Measurements from ENCODE around the gene BTBD6.

The BTBD6 gene

GRCh38 chr14:105248368-105249181, at the start of gene BTBD6:
Gene BTBD6 (plus strand): TSS chr14:105248533. CDS start chr14:105248712, 179 bp downstream.
- no peak for TF ChIP-seq CTCF (IDR thresholded peaks at IDR 0.05; ENCODE audit: control extremely low read depth, extremely low read depth, low read depth, missing control alignments)
- ChIA-PET CTCF (interaction anchor here (0.6 to 1.6 kb wide), 5 partner anchors 16 to 103 kb away, joined by 3 read pairs; no protein-coding TSS in a partner anchor), POLR2A (interaction anchor here (0.6 to 0.8 kb wide), 3 partner anchors 66 to 282 kb away, joined by 3 to 4 read pairs (median 3); partner anchors contain the start of gene PACS2)
- DNase-seq (ENCODE audit: extremely low spot score), result peak; percentile 97

DNA sequence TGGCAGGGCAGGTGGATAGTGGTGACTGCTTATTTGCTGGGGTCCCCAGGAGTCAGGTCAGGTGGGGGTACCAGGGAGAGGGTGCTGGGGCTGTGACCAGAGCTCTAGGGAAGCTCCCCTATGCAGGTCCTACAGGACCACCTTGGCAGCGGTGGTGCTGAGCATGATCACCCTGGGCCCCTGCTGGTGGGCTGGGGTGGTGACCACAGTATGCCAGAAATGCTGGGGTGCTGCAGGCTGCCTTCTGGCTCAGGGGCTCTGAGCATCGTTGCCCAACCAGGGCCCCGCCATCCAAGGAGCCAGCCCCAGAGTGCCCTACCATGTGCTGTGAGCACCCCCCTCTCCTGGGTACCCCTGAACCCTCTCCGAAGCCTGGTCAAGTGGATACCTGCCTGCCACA, 49.7 kb upstream of the BTBD6 start:
- TF ChIP-seq CTCF (IDR thresholded peaks at IDR 0.05; ENCODE audit: control extremely low read depth, extremely low read depth, low read depth, missing control alignments), result no peak
- ChIA-PET POLR2A (no interaction called here), CTCF (interaction anchor here (1.2 kb wide), 1 partner anchor 9 kb away, joined by 4 read pairs; no protein-coding TSS in a partner anchor)
- no peak for DNase-seq (ENCODE audit: extremely low spot score)

DNA sequence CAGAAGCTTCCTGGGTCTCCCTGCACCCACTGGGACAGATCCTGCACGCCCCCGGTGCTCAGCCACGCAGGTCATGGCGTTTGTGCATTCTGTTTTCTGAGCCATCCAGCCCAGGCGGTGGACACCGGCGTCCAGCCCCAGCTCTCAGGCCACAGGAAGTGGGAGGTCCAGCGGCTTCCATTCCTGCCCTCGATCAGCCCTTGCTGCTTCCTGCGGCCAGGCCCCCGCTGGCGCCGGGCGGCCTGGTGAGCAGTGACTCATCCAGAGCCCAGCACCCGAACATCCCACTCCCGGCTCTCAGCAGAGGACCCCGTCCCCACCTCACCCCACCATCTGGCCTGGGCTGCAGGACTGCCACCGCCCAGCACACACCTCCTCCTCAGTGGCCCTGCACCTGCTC, 49.2 kb upstream of the BTBD6 start:
- no peak for DNase-seq (ENCODE audit: extremely low spot score)
- CTCF ChIA-PET, result interaction anchor here (1.2 kb wide), 1 partner anchor 9 kb away, joined by 4 read pairs; no protein-coding TSS in a partner anchor
- POLR2A ChIA-PET, result no interaction called here
- TF ChIP-seq CTCF (IDR thresholded peaks at IDR 0.05; ENCODE audit: control extremely low read depth, extremely low read depth, low read depth, missing control alignments), result no peak

DNA sequence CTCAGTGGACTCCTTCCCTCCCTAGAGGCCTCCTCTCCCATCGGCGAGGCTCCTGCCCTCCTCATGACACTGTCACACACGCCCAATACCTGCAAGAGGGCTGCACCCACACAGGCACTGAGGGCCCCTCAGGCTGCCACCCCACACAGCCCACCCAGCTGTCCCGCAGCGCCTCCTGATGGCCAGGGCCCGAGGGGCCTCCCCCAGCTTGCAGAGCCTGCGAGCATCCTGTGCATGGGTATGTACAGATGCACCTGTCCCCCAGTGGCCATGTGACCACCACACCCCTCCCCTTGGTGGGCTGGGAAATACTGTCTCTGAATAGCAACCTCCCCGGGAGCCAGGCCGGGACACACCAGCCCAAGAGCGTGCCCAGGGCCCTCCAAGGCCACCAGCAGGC, 48.3 kb upstream of the BTBD6 start:
- DNase-seq (ENCODE audit: extremely low spot score), result no peak
- CTCF ChIA-PET, result interaction anchor here (1.8 kb wide), 1 partner anchor 110 kb away, joined by 5 read pairs; no protein-coding TSS in a partner anchor
- peak; percentile 15 for TF ChIP-seq CTCF (IDR thresholded peaks at IDR 0.05; ENCODE audit: control extremely low read depth, extremely low read depth, low read depth, missing control alignments)
- POLR2A ChIA-PET, result no interaction called here

GRCh38 chr14:105200641-105201040, 47.7 kb upstream of the BTBD6 start:
- TF ChIP-seq CTCF (IDR thresholded peaks at IDR 0.05; ENCODE audit: control extremely low read depth, extremely low read depth, low read depth, missing control alignments), result no peak
- CTCF ChIA-PET, result interaction anchor here (1.8 to 2.0 kb wide), 3 partner anchors 111 to 170 kb away, joined by 5 to 7 read pairs (median 6); no protein-coding TSS in a partner anchor
- no peak for DNase-seq (ENCODE audit: extremely low spot score)
- POLR2A ChIA-PET, result no interaction called here

- no peak for DNase-seq (ENCODE audit: extremely low spot score)
- ChIA-PET POLR2A (no interaction called here), CTCF (interaction anchor here (0.5 to 2.0 kb wide), 7 partner anchors 17 to 1216 kb away, joined by 3 to 7 read pairs (median 3); no protein-coding TSS in a partner anchor)
- no peak for TF ChIP-seq CTCF (IDR thresholded peaks at IDR 0.05; ENCODE audit: control extremely low read depth, extremely low read depth, low read depth, missing control alignments)
These were observed 47.0 kb upstream of the BTBD6 start for GRCh38 chr14:105201156-105201924.
